ENCODE results near the gene SAMD4A. TPM values are rescaled to one million over a fixed set of nuclear protein-coding genes. Genes with fewer than 3 reads are reported as not detected.

Gene SAMD4A
- total and polyA plus RNA-seq, 12 donors: 14.0 to 284 (median 191) TPM

GRCh38 chr14:54646626-54647025, 79.7 kb downstream of the SAMD4A start:
- TF ChIP-seq, protein P1, sequence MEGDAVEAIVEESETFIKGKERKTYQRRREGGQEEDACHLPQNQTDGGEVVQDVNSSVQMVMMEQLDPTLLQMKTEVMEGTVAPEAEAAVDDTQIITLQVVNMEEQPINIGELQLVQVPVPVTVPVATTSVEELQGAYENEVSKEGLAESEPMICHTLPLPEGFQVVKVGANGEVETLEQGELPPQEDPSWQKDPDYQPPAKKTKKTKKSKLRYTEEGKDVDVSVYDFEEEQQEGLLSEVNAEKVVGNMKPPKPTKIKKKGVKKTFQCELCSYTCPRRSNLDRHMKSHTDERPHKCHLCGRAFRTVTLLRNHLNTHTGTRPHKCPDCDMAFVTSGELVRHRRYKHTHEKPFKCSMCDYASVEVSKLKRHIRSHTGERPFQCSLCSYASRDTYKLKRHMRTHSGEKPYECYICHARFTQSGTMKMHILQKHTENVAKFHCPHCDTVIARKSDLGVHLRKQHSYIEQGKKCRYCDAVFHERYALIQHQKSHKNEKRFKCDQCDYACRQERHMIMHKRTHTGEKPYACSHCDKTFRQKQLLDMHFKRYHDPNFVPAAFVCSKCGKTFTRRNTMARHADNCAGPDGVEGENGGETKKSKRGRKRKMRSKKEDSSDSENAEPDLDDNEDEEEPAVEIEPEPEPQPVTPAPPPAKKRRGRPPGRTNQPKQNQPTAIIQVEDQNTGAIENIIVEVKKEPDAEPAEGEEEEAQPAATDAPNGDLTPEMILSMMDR (IDR thresholded peaks at IDR 0.05): no peak
- peaks cover 7 to 93% (median 62%) of the 10 kb centered on the region in 9 donors for H3K4me1 ChIP-seq
- peak overlapping the region in 2 of 10 donors; percentile 2 to 91 for H3K27ac ChIP-seq
- no peaks in the 10 kb centered on the region for H3K27me3 ChIP-seq
- intact Hi-C loops (cut with DNase I): loop anchor here in 2 of 10 donors (5.0 to 10.0 kb wide), 3 partner anchors 46 to 72 kb away; no protein-coding TSS in a partner anchor
- DNase-seq: no peak
- H3K36me3 ChIP-seq: no peaks in the 10 kb centered on the region
- H3K4me3 ChIP-seq: no peak overlapping the region
- no peak for ATAC-seq
- H3K9me3 ChIP-seq: no peaks in the 10 kb centered on the region
- WGBS, 2 donors: 65 to 71% methylated on average over 2 of the region's 2 CpGs

GRCh38 chr14:54647378-54647777, 80.5 kb downstream of the SAMD4A start:
- DNase-seq (no peak), ATAC-seq (no peak)
- Histone ChIP-seq H3K9me3 (no peaks in the 10 kb centered on the region), H3K27ac (peak overlapping the region in 1 of 10 donors; percentile 91), H3K36me3 (no peaks in the 10 kb centered on the region), H3K4me3 (no peak overlapping the region), H3K27me3 (no peaks in the 10 kb centered on the region), H3K4me1 (peaks cover 7 to 93% (median 62%) of the 10 kb centered on the region in 9 donors)
- WGBS, 2 donors: 95 to 96% methylated on average over 3 of the region's 3 CpGs
- intact Hi-C loops (cut with DNase I): loop anchor here in 2 of 10 donors (5.0 to 10.0 kb wide), 3 partner anchors 45 to 73 kb away; no protein-coding TSS in a partner anchor
- TF ChIP-seq, protein P1 (IDR thresholded peaks at IDR 0.05): no peak

- Histone ChIP-seq H3K27me3 (no peaks in the 10 kb centered on the region), H3K27ac (peak overlapping the region in 7 of 10 donors; percentile 6 to 91 (median 83)), H3K9me3 (no peaks in the 10 kb centered on the region), H3K36me3 (no peaks in the 10 kb centered on the region), H3K4me3 (no peak overlapping the region), H3K4me1 (peaks cover 16 to 93% (median 69%) of the 10 kb centered on the region in 9 donors)
- ATAC-seq (no peak), DNase-seq (no peak)
- TF ChIP-seq, protein P1 (IDR thresholded peaks at IDR 0.05): no peak
- 54 to 65% methylated on average over 6 of the region's 6 CpGs for WGBS, 2 donors
- intact Hi-C loops (cut with DNase I): loop anchor here in 2 of 10 donors (5.0 to 10.0 kb wide), 3 partner anchors 43 to 74 kb away; no protein-coding TSS in a partner anchor
Observed at GRCh38 chr14:54649056-54649455, 82.1 kb downstream of the SAMD4A start.

- peaks cover 19 to 97% (median 79%) of the 10 kb centered on the region in 9 donors for H3K4me1 ChIP-seq
- peak overlapping the region in 9 of 10 donors; percentile 34 to 91 (median 85) for H3K27ac ChIP-seq
- ATAC-seq (peak in 7 of 8 donors; percentile 3 to 39 (median 10)), DNase-seq (peak in 1 of 2 donors; percentile 50)
- no peaks in the 10 kb centered on the region for H3K27me3 ChIP-seq
- 18 to 19% methylated on average over 10 of the region's 10 CpGs for WGBS, 2 donors
- H3K4me3 ChIP-seq: no peak overlapping the region
- intact Hi-C loops (cut with DNase I): loop anchor here in 5 of 10 donors (5.0 kb wide), 2 partner anchors 37 to 83 kb away; partner anchors contain the start of gene SAMD4A (in 3 of the 5)
- H3K36me3 ChIP-seq: no peaks in the 10 kb centered on the region
- H3K9me3 ChIP-seq: no peaks in the 10 kb centered on the region
- TF ChIP-seq, protein P1 (IDR thresholded peaks at IDR 0.05): no peak
Observed at GRCh38 chr14:54650331-54650958, 83.5 kb downstream of the SAMD4A start.

All from heart right ventricle (tissue), 16 donors.